Measurements from ENCODE around the gene PKNOX2. TPM values are rescaled to one million over a fixed set of nuclear protein-coding genes. Genes with fewer than 3 reads are reported as not detected.

Gene PKNOX2
- total and polyA plus RNA-seq, 9 of the 15 experiments (the other 6 are each of a cell fraction or from before 2014, with no cell fraction given), result not detected

- POLR2A ChIA-PET, result interaction anchor here (0.6 to 1.2 kb wide), 2 partner anchors 8 to 17 kb away, joined by 3 to 4 read pairs; no protein-coding TSS in a partner anchor
Measured at GRCh38 chr11:125276619-125276976, 112.0 kb downstream of the PKNOX2 start.

DNA sequence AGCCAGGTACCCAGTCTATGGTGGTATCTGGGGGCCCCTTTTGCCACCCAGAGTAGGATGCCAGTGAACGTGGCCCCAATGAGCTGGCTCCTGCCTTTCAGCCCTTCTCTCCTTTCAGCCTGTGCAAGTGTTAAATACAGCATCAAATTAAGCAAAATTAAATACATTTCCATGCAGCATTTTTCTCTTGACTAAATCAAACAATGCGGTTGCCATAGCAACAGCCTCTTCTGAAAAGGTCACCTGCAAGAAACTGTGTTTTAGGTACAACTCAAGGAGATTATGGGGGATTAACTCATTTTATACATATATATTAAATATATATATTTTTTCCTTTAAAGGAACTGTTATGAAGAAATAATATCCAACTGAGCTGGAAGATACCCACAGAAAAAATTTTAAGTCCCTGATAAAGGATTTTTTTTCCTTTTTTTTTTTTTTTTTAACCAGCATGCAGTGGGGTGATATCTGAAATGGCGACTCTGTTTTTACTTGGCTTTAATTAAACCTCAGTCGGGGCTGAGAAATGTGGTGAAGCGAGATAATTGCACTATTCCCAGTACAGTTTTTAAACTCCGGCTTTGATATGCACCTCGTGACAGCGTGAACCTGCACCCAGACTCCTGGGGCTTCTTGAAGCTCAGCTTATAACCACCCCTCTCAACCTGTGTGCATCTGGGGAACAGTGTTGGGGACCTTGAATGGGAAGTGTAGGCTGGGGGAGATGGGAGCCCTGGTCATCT is 115.3 kb downstream of the PKNOX2 start:
- no peak overlapping the region for H3K27ac ChIP-seq (ENCODE audit: extremely low read depth, low read depth, low read length)
- in situ Hi-C loops (cut with MboI), result no loop called here
- POLR2A ChIA-PET, result no interaction called here

More at GRCh38 chr11:125276619-125276976, 112.0 kb downstream of the PKNOX2 start:
- in situ Hi-C loops (cut with MboI), result no loop called here
- Histone ChIP-seq H3K4me1 (replicated peaks in 1 of 2; ENCODE audit: control insufficient read depth in 2 of 2, insufficient read depth in 2 of 2, low read length in 2 of 2) (peaks cover 9 to 15% of the 10 kb centered on the region in 2 experiments; a peak in 3 of 5 replicates), H3K27me3 (ENCODE audit: control insufficient read depth in 2 of 2, insufficient read depth in 2 of 2, low read length in 2 of 2) (peaks cover 13 to 68% of the 10 kb centered on the region in 2 experiments), H3K9me3 (replicated peaks; ENCODE audit: control insufficient read depth, insufficient read depth, low read depth, low read length) (no peaks in the 10 kb centered on the region), H3K27ac (ENCODE audit: extremely low read depth, low read depth, low read length) (no peak overlapping the region), H3K36me3 (ENCODE audit: control insufficient read depth, insufficient read depth, low read length) (no peaks in the 10 kb centered on the region), H3K79me2 (ENCODE audit: control insufficient read depth, insufficient read depth, low read length) (no peaks in the 10 kb centered on the region), H3K4me3 (no peak overlapping the region), H4K20me1 (replicated peaks; ENCODE audit: control insufficient read depth, insufficient read depth, low read length) (no peaks in the 10 kb centered on the region), H2AFZ (ENCODE audit: low read depth, low read length) (no peak overlapping the region), H3K9ac (ENCODE audit: insufficient read depth in 1 of 2, low read depth in 2 of 2, low read length in 2 of 2) (no peak overlapping the region), H3K9me1 (ENCODE audit: control insufficient read depth, insufficient read depth, low read length) (no peaks in the 10 kb centered on the region), H3K4me2 (ENCODE audit: insufficient read depth, low read length) (no peak overlapping the region)
- TF ChIP-seq ZNF316 (IDR thresholded peaks at IDR 0.05) (peak; percentile 68), C11orf30 (IDR thresholded peaks at IDR 0.05; ENCODE audit: low read depth) (peak; percentile 53; the same call in 1 of the 2 replicates), SAFB2 (IDR thresholded peaks at IDR 0.05; ENCODE audit: borderline replicate concordance, low read depth, low read length, severe bottlenecking) (no peak), MAFG (tag; conservative IDR thresholded peaks at IDR 0.05) (peak; percentile 60), ZNF551 (CRISPR knock-in tag; IDR thresholded peaks at IDR 0.05) (no peak)
- CTCF ChIA-PET (ENCODE audit: low intra/inter-chr PET ratio), result no interaction called here
- DNase-seq (ENCODE audit: extremely low read depth in 1 of 4, low spot score in 3 of 4) (no peak), FAIRE-seq (no peak), ATAC-seq (no peak)
- intact Hi-C loops (cut with micrococcal nuclease), result no loop called here
- BruUV-seq (replicated peaks), result no TSS peak

More for the DNA sequence above, 115.3 kb downstream of the PKNOX2 start:
- Histone ChIP-seq H4K20me1 (replicated peaks; ENCODE audit: control insufficient read depth, insufficient read depth, low read length) (no peaks in the 10 kb centered on the region), H2AFZ (ENCODE audit: low read depth, low read length) (no peak overlapping the region), H3K79me2 (ENCODE audit: control insufficient read depth, insufficient read depth, low read length) (no peaks in the 10 kb centered on the region), H3K9me3 (replicated peaks; ENCODE audit: control insufficient read depth, insufficient read depth, low read depth, low read length) (no peaks in the 10 kb centered on the region), H3K4me2 (ENCODE audit: insufficient read depth, low read length) (no peak overlapping the region), H3K36me3 (ENCODE audit: control insufficient read depth, insufficient read depth, low read length) (no peaks in the 10 kb centered on the region), H3K27me3 (ENCODE audit: control insufficient read depth in 2 of 2, insufficient read depth in 2 of 2, low read length in 2 of 2) (peaks cover 23 to 63% of the 10 kb centered on the region in 2 experiments), H3K4me1 (replicated peaks in 1 of 2; ENCODE audit: control insufficient read depth in 2 of 2, insufficient read depth in 2 of 2, low read length in 2 of 2) (no peaks in the 10 kb centered on the region; a peak in 1 of 5 replicates), H3K4me3 (no peak overlapping the region), H3K9me1 (ENCODE audit: control insufficient read depth, insufficient read depth, low read length) (no peaks in the 10 kb centered on the region), H3K9ac (ENCODE audit: insufficient read depth in 1 of 2, low read depth in 2 of 2, low read length in 2 of 2) (no peak overlapping the region)
- ATAC-seq, result no peak
- WGBS (ENCODE audit: insufficient coverage, low coverage, missing lambda C conversion rate), result 4% methylated on average over 8 of the region's 8 CpGs
- TF ChIP-seq ZNF696 (CRISPR knock-in tag; conservative IDR thresholded peaks at IDR 0.05), result no peak
- no peak for TF ChIP-seq FOXM1 (IDR thresholded peaks at IDR 0.05; ENCODE audit: low read depth)
- no peak for TF ChIP-seq FOXM1 (CRISPR knock-in tag; IDR thresholded peaks at IDR 0.05; ENCODE audit: low read depth)
- no peak for TF ChIP-seq GTF3C2 (IDR thresholded peaks at IDR 0.05; ENCODE audit: borderline replicate concordance, extremely low read depth, insufficient read length)
- no peak for TF ChIP-seq RBFOX2 (IDR thresholded peaks at IDR 0.05; ENCODE audit: low read depth, low read length)
- peak; percentile 83 for TF ChIP-seq RFX1 (IDR thresholded peaks at IDR 0.05)
- no peak for TF ChIP-seq ZNF23 (CRISPR knock-in tag; IDR thresholded peaks at IDR 0.05)
- no peak for TF ChIP-seq SIN3B (IDR thresholded peaks at IDR 0.05; ENCODE audit: low read depth)
- DNase-seq (ENCODE audit: extremely low read depth in 1 of 4, low spot score in 3 of 4), result no peak
- no peak for FAIRE-seq
- CTCF ChIA-PET (ENCODE audit: low intra/inter-chr PET ratio), result interaction anchor here (0.6 kb wide), 1 partner anchor 21 kb away, joined by 3 read pairs; no protein-coding TSS in a partner anchor
- no TSS peak for BruUV-seq (replicated peaks)
- intact Hi-C loops (cut with micrococcal nuclease), result no loop called here
